ENCODE measurements around the gene MTAP. TPM values are rescaled to one million over a fixed set of nuclear protein-coding genes. Genes with fewer than 3 reads are reported as not detected.

Gene MTAP
- total and polyA plus RNA-seq, 8 donors = 1.2 to 38.4 (median 13.4) TPM

DNA sequence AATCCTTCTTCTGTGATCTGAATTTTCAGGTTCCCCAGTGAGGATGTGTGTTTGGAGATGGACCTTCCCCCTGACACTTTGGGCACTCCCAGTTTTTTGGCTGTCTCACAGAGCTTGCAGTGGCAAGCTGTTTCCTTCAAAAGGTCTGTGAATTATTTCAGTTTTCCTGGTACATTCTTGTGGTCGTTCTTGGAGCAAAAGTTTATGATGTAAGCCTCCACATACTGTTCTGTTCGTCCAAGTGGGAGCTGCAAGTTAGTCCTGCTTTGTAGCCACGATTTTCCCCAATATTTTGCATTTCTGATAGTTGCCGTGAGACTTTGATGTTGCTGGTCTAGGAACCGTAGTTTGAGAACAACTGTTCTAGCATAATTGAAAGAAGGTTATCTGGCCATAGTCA, 88.3 kb downstream of the MTAP start:
- DNase-seq = no peak
- intact Hi-C loops (cut with DNase I; ENCODE audit: low total_unique reads) = no loop called here
- TF ChIP-seq, protein P1, sequence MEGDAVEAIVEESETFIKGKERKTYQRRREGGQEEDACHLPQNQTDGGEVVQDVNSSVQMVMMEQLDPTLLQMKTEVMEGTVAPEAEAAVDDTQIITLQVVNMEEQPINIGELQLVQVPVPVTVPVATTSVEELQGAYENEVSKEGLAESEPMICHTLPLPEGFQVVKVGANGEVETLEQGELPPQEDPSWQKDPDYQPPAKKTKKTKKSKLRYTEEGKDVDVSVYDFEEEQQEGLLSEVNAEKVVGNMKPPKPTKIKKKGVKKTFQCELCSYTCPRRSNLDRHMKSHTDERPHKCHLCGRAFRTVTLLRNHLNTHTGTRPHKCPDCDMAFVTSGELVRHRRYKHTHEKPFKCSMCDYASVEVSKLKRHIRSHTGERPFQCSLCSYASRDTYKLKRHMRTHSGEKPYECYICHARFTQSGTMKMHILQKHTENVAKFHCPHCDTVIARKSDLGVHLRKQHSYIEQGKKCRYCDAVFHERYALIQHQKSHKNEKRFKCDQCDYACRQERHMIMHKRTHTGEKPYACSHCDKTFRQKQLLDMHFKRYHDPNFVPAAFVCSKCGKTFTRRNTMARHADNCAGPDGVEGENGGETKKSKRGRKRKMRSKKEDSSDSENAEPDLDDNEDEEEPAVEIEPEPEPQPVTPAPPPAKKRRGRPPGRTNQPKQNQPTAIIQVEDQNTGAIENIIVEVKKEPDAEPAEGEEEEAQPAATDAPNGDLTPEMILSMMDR (IDR thresholded peaks at IDR 0.05) = no peak
- TF ChIP-seq EP300 (IDR thresholded peaks at IDR 0.05) = no peak
- TF ChIP-seq POLR2AphosphoS5 (IDR thresholded peaks at IDR 0.05) = no peak
- no peak for TF ChIP-seq POLR2A (IDR thresholded peaks at IDR 0.05)
- WGBS, 5 donors = 93 to 99% (median 98%) methylated on average over 5 of the region's 5 CpGs
- Histone ChIP-seq H3K9me3 (peaks cover 3 to 53% (median 16%) of the 10 kb centered on the region in 4 donors), H3K27ac (no peak overlapping the region), H3K4me3 (no peak overlapping the region), H3K36me3 (peaks cover 3 to 43% (median 18%) of the 10 kb centered on the region in 4 donors), H3K27me3 (no peaks in the 10 kb centered on the region), H3K4me1 (no peaks in the 10 kb centered on the region)

DNA sequence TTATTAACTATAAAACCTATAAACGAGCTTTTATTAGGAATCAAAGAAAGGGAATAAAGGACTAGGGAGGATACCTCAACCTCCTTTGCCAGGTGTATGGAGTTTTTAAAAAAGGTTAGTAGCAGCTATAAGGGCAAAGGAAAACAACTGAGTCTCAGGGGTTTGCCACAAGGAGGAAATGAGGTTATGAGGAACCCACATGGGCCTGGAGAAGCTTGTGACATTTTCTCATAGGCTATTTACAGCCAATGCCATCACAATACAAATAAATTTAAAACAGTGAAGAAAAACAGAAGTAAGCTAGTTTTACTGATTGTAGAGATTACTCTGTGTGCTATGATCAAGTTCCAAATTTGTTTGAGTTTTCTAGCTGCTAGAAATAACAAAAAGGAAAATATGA, 99.1 kb downstream of the MTAP start:
- Histone ChIP-seq H3K4me1 (no peaks in the 10 kb centered on the region), H3K4me3 (no peak overlapping the region), H3K9me3 (peaks cover 6 to 71% (median 45%) of the 10 kb centered on the region in 4 donors), H3K27ac (no peak overlapping the region), H3K27me3 (no peaks in the 10 kb centered on the region), H3K36me3 (no peaks in the 10 kb centered on the region)
- intact Hi-C loops (cut with DNase I; ENCODE audit: low total_unique reads) = no loop called here
- TF ChIP-seq, protein P1 (IDR thresholded peaks at IDR 0.05) = no peak
- DNase-seq = no peak
- 91 to 100% (median 98%) methylated on average over 1 of the region's 1 CpG for WGBS, 5 donors

DNA sequence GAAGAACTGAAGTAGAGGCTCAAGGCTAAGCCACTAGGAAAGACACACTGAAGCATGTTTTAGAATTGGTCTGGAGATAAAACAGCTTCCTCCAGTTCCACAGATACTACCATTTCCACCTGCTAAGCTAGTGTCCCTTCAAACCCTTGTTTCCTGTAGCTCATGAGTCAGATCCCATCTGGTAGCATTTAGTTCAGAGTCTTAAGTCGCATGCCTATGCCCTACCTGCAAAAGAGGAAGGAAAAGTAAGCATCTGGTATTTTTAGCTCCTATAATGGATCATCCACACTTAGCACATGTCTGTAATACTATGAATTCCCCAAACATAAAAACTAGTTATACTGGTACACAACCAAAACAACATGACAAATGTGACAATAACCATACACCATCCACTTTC, 99.7 kb downstream of the MTAP start:
- H3K27ac ChIP-seq = no peak overlapping the region
- H3K4me3 ChIP-seq = no peak overlapping the region
- TF ChIP-seq POLR2A (IDR thresholded peaks at IDR 0.05) = no peak
- no peak for TF ChIP-seq EP300 (IDR thresholded peaks at IDR 0.05)
- TF ChIP-seq POLR2AphosphoS5 (IDR thresholded peaks at IDR 0.05) = no peak
- TF ChIP-seq, protein P1 (IDR thresholded peaks at IDR 0.05) = no peak
- intact Hi-C loops (cut with DNase I; ENCODE audit: low total_unique reads) = no loop called here
- DNase-seq = no peak
- peaks cover 6 to 68% (median 43%) of the 10 kb centered on the region in 4 donors for H3K9me3 ChIP-seq
- no peaks in the 10 kb centered on the region for H3K4me1 ChIP-seq
- H3K36me3 ChIP-seq = no peaks in the 10 kb centered on the region
- 11 to 93% (median 80%) methylated on average over 1 of the region's 1 CpG for WGBS, 5 donors
- no peaks in the 10 kb centered on the region for H3K27me3 ChIP-seq

DNA sequence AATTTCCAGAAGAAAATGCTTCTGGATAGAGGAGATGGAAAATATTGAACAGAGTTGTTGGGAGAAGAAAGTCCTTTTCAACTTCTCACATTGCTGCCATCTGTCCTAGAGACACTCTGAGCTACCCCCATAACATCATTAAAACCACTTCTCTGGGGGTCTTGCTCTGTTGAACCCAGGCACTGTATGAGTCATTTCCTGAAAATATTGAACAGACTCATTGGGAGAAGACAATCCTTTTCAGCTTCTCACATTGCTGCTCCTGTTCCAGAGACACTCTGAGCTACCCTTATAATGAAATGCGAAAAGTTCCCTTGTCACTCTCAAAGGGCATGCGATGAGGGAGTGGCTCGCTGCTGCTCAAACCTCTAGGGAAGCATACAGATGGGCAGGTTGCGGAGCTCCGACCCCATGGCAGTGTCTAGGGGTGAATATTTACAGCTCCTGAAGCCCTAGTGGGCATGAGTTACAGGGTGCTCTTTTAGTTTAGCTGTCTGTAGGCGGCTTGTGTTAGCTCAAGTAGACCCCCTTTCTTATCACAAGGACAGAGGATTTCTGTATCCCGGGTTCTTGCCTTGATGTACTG, 101.0 kb downstream of the MTAP start:
- no peaks in the 10 kb centered on the region for H3K4me1 ChIP-seq
- no peak for DNase-seq
- H3K27ac ChIP-seq = no peak overlapping the region
- intact Hi-C loops (cut with DNase I; ENCODE audit: low total_unique reads) = no loop called here
- TF ChIP-seq, protein P1 (IDR thresholded peaks at IDR 0.05) = no peak
- TF ChIP-seq POLR2A (IDR thresholded peaks at IDR 0.05) (no peak), POLR2AphosphoS5 (IDR thresholded peaks at IDR 0.05) (no peak), EP300 (IDR thresholded peaks at IDR 0.05) (no peak)
- peaks cover 6 to 67% (median 38%) of the 10 kb centered on the region in 4 donors for H3K9me3 ChIP-seq
- H3K36me3 ChIP-seq = peaks cover 0 to 5% (median 0%) of the 10 kb centered on the region in 4 donors
- no peaks in the 10 kb centered on the region for H3K27me3 ChIP-seq
- WGBS, 5 donors = 93 to 97% (median 97%) methylated on average over 7 of the region's 7 CpGs
- no peak overlapping the region for H3K4me3 ChIP-seq

Data from stomach (tissue), 9 donors.